Measurements from ENCODE around the gene NR1D1. TPM values are rescaled to one million over a fixed set of nuclear protein-coding genes. Genes with fewer than 3 reads are reported as not detected.
"Not testable (repeated sequence)": the region's sequence is repeated elsewhere in the genome, so short reads cannot be mapped to it uniquely, and the experiment has no call there.

The NR1D1 gene
- total RNA-seq: 6.6 and 6.8 TPM in 2 replicates

DNA sequence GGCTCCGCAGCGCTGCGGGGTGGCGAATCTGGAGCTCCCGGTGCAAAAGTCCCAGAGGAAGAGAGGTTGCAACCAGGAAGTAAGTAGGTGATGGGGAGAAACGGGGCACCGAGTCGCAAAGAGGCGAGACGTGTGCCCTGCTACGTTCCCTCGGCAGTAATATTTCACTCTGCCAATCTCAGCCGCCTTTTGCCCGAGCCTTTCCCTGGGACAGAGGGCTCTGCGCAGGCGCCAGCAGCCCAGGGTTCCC lies at the start of gene NR1D1:
Gene NR1D1 (minus strand): TSS at position 171 of the 250 bp plus-strand sequence. CDS start 495 bp downstream, outside the sequence.
- peaks cover 74% of the 10 kb centered on the region for H3K4me1 Mint-ChIP-seq (ENCODE audit: low read depth)
- intact Hi-C loops (cut with micrococcal nuclease): loop anchor here (10.0 kb wide), 1 partner anchor 184 kb away; the partner anchor contains the start of gene CDC6
- H3K4me3 Mint-ChIP-seq (ENCODE audit: low read depth): peak within 1 kb of the TSS; percentile 87
- no peaks in the 10 kb centered on the region for H3K27me3 Mint-ChIP-seq (ENCODE audit: low read depth)
- no peak for DNase-seq (ENCODE audit: low spot score)
- H3K9me3 Mint-ChIP-seq: no peaks in the 10 kb centered on the region
- peaks cover 35% of the 10 kb centered on the region for H3K36me3 Mint-ChIP-seq (ENCODE audit: low read depth)
- H3K27ac Mint-ChIP-seq: peak within 1 kb of the TSS; percentile 73

DNA sequence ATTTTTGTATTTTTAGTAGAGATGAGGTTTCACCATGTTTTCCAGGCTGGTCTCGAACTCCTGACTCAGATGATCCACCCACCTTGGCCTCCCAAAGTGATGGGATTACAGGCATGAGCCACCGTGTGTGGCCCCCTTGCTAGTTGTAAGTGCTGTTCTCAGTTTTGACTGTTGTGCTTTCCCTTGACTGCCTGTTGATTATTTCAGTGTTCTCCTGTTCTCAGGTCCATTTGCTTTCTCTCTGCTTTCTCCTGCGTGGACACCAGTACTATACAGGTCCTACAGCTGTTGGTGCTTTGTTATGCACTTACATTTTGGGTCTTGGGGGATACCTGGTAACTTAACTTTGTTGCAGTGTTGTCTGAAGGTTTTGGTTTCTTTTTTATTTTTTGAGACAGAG lies 48.1 kb upstream of the NR1D1 start:
- Mint-ChIP-seq H3K9me3 (no peaks in the 10 kb centered on the region), H3K4me1 (ENCODE audit: low read depth) (peaks cover 35% of the 10 kb centered on the region), H3K27me3 (ENCODE audit: low read depth) (no peaks in the 10 kb centered on the region), H3K36me3 (ENCODE audit: low read depth) (peaks cover 66% of the 10 kb centered on the region), H3K4me3 (ENCODE audit: low read depth) (no peak overlapping the region), H3K27ac (peak overlapping the region; percentile 43)
- intact Hi-C loops (cut with micrococcal nuclease): no loop called here
- no peak for DNase-seq (ENCODE audit: low spot score)

DNA sequence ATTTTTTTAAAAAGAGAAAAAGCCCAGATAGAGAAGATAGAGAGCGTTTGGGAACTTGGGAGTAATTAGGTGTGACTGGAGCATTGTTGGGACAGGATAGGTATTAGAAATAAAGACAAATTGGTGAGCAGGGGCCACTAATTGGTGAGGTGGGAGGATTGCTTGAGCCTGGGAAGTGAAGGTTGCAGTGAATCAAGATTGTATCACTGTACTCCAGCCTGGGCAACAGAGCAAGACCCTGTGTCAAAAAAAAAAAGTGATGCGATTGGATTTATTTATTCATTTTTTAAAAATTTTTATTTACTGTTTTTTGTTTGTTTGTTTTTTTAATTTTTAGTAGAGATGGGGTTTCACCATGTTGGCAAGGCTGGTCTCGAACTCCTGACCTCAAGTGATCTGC lies 45.1 kb upstream of the NR1D1 start:
- no peak for DNase-seq (ENCODE audit: low spot score)
- Mint-ChIP-seq H3K27me3 (ENCODE audit: low read depth) (no peaks in the 10 kb centered on the region), H3K27ac (no peak overlapping the region), H3K4me3 (ENCODE audit: low read depth) (no peak overlapping the region), H3K4me1 (ENCODE audit: low read depth) (peaks cover 37% of the 10 kb centered on the region), H3K36me3 (ENCODE audit: low read depth) (peaks cover 73% of the 10 kb centered on the region), H3K9me3 (no peaks in the 10 kb centered on the region)
- intact Hi-C loops (cut with micrococcal nuclease): no loop called here

DNA sequence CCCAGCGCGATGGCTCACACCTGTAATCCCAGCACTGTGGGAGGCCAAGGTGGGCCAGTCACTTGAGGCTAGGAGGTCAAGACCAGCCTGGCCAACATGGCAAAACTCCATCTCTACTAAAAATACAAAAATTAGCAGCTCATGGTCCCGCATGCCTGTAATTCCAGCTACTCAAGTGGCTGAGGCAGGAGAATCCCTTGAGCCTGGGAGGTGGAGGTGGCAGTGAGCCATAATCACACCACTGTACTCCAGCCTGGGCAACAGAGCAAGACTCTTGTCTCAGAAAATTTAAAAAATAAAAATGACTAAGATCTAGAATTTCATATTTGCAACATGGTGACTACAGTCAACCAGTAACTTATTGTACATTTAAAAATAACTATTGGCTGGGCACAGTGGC lies 42.8 kb upstream of the NR1D1 start:
- DNase-seq (ENCODE audit: low spot score); H3K4me3 Mint-ChIP-seq (ENCODE audit: low read depth); H3K9me3 Mint-ChIP-seq; H3K27ac Mint-ChIP-seq; H3K27me3 Mint-ChIP-seq (ENCODE audit: low read depth); intact Hi-C loops (cut with micrococcal nuclease): not testable (repeated sequence)
- Mint-ChIP-seq H3K36me3 (ENCODE audit: low read depth) (peaks cover 56% of the 10 kb centered on the region), H3K4me1 (ENCODE audit: low read depth) (peaks cover 34% of the 10 kb centered on the region)

DNA sequence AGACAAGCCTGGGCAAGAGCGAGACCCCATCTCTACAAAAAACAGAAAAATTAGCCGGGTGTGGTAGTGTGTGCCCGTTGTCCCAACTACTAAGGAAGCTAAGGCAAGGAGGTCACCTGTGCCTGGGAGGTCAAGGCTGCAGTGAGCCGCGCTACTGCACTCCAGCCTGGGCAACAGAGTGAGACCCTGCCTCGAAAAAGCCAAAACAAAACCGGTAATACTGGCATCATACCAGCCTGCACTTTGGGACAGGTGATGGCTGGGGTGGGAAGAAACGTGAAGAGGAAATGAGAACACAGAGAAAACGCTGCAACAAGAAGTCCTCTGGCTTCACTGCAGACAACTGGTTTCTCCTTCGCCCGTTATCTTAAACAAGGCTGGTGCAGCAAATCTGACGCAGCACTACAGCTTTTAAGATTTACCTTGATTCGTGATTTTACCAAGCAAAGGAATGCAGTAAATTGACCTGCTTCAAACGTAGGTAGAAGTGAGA lies 39.2 kb upstream of the NR1D1 start:
- Mint-ChIP-seq H3K9me3 (no peaks in the 10 kb centered on the region), H3K36me3 (ENCODE audit: low read depth) (peaks cover 58% of the 10 kb centered on the region), H3K27ac (peak overlapping the region; percentile 82), H3K4me1 (ENCODE audit: low read depth) (peaks cover 21% of the 10 kb centered on the region), H3K27me3 (ENCODE audit: low read depth) (no peaks in the 10 kb centered on the region), H3K4me3 (ENCODE audit: low read depth) (peak overlapping the region; percentile 89)
- intact Hi-C loops (cut with micrococcal nuclease): loop anchor here (1.0 to 2.0 kb wide), 4 partner anchors 14 to 43 kb away; no protein-coding TSS in a partner anchor
- DNase-seq (ENCODE audit: low spot score): peak; percentile 16

DNA sequence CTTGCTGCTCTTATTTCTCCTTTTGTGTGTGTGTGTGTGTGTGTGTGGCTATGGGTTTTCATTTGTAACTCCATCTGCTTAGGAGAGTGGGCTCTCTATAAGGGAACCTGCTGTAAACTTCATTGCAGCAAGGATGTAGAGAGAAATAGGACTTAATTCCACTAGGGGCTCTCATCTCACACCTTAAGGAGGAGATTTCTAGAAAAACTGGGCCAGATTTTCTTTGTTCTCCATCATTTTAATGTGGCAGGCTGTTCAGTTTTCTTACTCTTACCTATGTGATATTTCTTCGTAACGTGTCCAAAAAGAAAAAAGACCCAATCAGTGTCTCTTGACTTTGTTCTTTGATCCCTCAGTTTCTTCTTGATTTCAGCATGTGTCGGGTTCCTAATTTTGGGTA lies 35.4 kb upstream of the NR1D1 start:
- Mint-ChIP-seq H3K36me3 (ENCODE audit: low read depth) (peaks cover 72% of the 10 kb centered on the region), H3K9me3 (no peaks in the 10 kb centered on the region), H3K27ac (peak overlapping the region; percentile 17), H3K4me1 (ENCODE audit: low read depth) (peaks cover 9% of the 10 kb centered on the region), H3K4me3 (ENCODE audit: low read depth) (no peak overlapping the region), H3K27me3 (ENCODE audit: low read depth) (no peaks in the 10 kb centered on the region)
- no peak for DNase-seq (ENCODE audit: low spot score)
- intact Hi-C loops (cut with micrococcal nuclease): no loop called here

DNA sequence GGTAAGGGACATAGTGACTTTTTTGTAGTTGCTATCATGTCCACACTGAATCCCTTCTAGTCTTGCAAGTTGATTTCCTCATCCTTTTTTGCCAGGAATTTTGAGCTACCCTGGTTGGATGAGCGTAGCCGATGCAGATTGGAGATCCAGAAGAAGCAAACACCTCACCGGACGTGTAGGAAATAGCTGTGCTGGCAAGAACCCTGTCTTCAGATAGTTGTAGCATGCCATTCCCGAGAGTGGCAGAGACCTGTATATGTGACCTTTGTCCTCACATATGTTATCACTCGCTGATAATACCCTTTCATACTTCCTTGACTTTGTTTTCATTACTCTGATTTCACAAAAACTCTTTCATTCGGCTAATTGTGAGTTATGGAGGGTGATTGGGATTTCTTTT lies 33.8 kb upstream of the NR1D1 start:
- Mint-ChIP-seq H3K36me3 (ENCODE audit: low read depth) (peaks cover 82% of the 10 kb centered on the region), H3K4me3 (ENCODE audit: low read depth) (no peak overlapping the region), H3K4me1 (ENCODE audit: low read depth) (peaks cover 5% of the 10 kb centered on the region), H3K9me3 (no peaks in the 10 kb centered on the region), H3K27me3 (ENCODE audit: low read depth) (no peaks in the 10 kb centered on the region), H3K27ac (no peak overlapping the region)
- no peak for DNase-seq (ENCODE audit: low spot score)
- intact Hi-C loops (cut with micrococcal nuclease): no loop called here

DNA sequence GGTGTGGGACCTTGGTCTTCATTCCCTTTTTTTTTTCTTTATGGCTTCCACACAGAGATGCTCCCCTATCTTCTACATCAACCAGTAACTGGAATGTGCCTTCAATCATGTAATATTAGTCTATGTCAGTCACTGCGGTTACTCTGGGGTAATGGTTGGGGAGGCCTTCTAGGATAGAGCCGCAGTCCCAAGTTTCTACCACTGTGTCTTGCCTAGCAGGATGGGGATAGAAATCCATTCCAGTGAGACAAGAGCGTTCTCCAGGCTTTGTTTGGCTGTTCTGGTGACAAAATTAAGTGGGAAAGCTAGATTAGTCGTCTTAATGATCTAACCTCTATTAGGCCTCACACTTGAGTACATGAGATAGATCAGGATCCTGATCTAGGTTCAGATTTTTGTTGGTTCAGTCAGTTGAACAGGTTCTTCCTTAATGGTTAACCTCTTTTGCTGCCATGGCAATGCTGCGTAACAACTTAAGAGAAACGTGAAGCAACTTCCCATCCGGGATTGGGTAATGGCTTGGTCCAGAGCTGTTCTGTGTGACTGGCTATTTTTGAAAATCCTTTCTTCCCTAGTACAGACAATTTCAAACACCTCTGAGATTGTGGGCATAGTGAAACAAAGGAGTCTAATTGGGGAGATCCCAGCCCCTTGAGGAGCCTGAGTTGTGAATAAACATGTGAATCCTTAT lies 30.1 kb upstream of the NR1D1 start:
- Mint-ChIP-seq H3K4me3 (ENCODE audit: low read depth) (no peak overlapping the region), H3K9me3 (no peaks in the 10 kb centered on the region), H3K4me1 (ENCODE audit: low read depth) (peaks cover 14% of the 10 kb centered on the region), H3K27me3 (ENCODE audit: low read depth) (no peaks in the 10 kb centered on the region), H3K36me3 (ENCODE audit: low read depth) (peaks cover 82% of the 10 kb centered on the region), H3K27ac (peak overlapping the region; percentile 18)
- intact Hi-C loops (cut with micrococcal nuclease): no loop called here
- DNase-seq (ENCODE audit: low spot score): no peak

DNA sequence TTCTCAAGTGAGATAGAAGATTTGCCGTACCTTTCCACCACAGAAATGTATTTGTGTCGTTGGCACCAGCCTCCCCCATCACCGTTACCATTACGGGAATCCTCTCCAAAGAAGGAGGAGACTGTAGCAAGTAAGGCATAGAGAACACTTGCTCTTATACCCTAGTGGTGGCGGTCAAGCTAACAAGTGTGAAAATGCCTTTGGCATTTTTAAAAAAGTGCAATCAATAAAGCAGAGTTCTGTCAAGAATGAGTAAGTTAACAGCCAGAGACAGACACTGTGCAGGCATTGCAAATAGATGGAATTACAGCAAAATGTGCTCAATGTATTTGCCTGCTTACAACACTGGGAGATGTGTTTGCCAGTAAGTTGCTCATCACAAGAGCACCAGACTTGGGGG lies 29.1 kb upstream of the NR1D1 start:
- H3K27ac Mint-ChIP-seq: no peak overlapping the region
- H3K36me3 Mint-ChIP-seq (ENCODE audit: low read depth): peaks cover 79% of the 10 kb centered on the region
- intact Hi-C loops (cut with micrococcal nuclease): no loop called here
- H3K4me3 Mint-ChIP-seq (ENCODE audit: low read depth): no peak overlapping the region
- H3K9me3 Mint-ChIP-seq: no peaks in the 10 kb centered on the region
- H3K27me3 Mint-ChIP-seq (ENCODE audit: low read depth): no peaks in the 10 kb centered on the region
- H3K4me1 Mint-ChIP-seq (ENCODE audit: low read depth): peaks cover 18% of the 10 kb centered on the region
- no peak for DNase-seq (ENCODE audit: low spot score)

DNA sequence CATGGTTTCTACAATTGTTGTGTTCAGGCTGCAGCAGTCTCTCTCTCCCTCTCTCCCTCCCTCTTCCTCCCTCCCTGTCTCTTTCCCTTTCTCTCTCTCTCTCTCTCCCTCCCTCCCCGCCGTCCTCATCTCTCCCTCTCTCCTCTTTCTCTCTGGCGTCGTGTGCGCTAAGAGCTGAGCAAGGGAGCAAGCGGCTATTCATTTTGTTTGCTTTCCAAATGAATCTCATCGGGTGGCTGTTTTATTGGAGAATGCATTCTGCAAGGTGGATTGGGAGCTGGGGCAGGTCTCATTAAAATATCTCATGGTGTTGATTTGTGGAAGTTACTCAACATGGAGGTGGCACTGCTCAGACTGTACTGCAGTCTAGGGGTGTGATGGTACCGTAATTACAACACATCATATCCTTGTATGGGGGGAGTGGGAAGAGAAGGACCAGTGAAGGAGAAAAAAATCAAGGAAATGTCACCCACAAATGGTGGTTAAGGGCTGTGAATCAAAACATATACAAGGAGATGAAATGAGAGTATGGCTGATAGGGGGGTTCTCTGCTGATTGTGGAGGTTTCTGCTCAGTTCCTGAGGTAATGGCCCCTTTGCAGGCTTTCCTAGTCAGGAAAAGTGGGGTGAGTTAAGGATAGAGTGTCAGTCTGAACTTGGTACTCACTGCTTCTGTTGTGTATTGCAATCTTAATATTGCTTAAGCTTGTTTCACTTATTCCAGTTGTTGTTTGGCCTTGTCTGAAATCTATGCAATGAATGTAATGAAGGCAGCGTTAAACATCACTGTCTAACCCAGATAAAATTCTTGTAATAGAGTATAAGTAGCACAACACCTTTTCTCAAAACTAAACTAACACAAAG lies 24.1 kb upstream of the NR1D1 start:
- H3K4me1 Mint-ChIP-seq (ENCODE audit: low read depth): peaks cover 32% of the 10 kb centered on the region
- H3K9me3 Mint-ChIP-seq: no peaks in the 10 kb centered on the region
- DNase-seq (ENCODE audit: low spot score): no peak
- peak overlapping the region; percentile 96 for H3K4me3 Mint-ChIP-seq (ENCODE audit: low read depth)
- intact Hi-C loops (cut with micrococcal nuclease): no loop called here
- peak overlapping the region; percentile 29 for H3K27ac Mint-ChIP-seq
- no peaks in the 10 kb centered on the region for H3K27me3 Mint-ChIP-seq (ENCODE audit: low read depth)
- peaks cover 49% of the 10 kb centered on the region for H3K36me3 Mint-ChIP-seq (ENCODE audit: low read depth)

DNA sequence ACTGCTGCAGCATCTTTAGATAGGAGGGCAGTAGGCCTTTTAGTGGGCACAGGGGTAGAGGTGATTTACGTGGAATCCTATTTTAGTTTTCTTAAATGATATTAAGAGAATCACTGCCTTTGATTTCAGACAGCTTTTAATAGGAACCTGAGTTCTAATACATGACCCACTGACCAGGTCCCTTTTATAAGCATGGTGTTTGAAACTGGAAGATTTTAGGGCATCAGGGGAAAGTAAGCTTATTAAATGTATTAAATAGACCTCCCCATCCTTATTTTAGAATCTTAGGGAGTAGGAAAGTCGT lies 23.4 kb upstream of the NR1D1 start:
- intact Hi-C loops (cut with micrococcal nuclease): loop anchor here (1.0 kb wide), 1 partner anchor 17 kb away; the partner anchor contains the start of gene CASC3
- H3K4me1 Mint-ChIP-seq (ENCODE audit: low read depth): peaks cover 32% of the 10 kb centered on the region
- no peak for DNase-seq (ENCODE audit: low spot score)
- H3K36me3 Mint-ChIP-seq (ENCODE audit: low read depth): peaks cover 42% of the 10 kb centered on the region
- H3K4me3 Mint-ChIP-seq (ENCODE audit: low read depth): peak overlapping the region; percentile 96
- no peaks in the 10 kb centered on the region for H3K27me3 Mint-ChIP-seq (ENCODE audit: low read depth)
- H3K27ac Mint-ChIP-seq: peak overlapping the region; percentile 59
- no peaks in the 10 kb centered on the region for H3K9me3 Mint-ChIP-seq

DNA sequence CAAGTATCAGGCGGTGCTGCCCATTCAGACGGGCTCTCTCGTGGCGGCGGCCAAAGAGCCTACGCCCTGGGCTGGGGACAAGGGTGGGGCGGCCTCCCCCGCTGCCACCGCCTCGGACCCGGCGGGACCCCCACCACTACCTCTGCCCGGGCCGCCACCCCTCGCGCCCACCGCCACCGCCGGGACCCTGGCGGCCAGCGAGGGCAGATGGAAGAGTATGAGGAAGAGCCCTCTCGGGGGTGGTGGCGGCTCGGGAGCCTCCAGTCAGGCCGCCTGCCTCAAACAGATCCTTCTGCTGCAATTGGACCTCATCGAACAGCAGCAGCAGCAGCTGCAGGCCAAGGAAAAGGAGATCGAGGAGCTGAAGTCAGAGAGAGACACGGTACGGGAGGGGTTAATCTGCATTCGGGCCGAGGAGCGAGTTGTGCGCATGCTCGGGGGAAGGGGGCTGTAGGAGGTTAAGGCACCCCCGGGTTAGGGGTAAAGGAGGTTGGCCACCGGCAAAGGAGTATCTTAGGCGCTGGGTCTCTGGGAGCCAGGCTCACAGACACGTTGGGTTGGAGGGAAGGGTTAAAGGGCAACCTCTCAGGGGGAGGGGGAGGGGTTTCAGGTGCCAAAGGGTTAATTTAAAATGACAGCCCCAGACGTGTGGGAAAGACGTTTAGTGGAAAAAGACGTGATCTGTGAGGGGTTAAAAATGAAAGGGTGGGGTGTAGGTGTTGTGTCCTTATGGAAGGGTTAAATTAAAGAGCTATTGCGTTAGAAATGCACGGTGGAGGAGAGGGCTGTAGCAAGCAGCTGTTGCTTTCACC lies 22.8 kb upstream of the NR1D1 start:
- peak; percentile 61 for DNase-seq (ENCODE audit: low spot score)
- Mint-ChIP-seq H3K4me1 (ENCODE audit: low read depth) (peaks cover 32% of the 10 kb centered on the region), H3K4me3 (ENCODE audit: low read depth) (peak overlapping the region; percentile 96), H3K27ac (peak overlapping the region; percentile 59), H3K9me3 (no peaks in the 10 kb centered on the region), H3K36me3 (ENCODE audit: low read depth) (peaks cover 45% of the 10 kb centered on the region), H3K27me3 (ENCODE audit: low read depth) (no peaks in the 10 kb centered on the region)
- intact Hi-C loops (cut with micrococcal nuclease): loop anchor here (1.0 kb wide), 1 partner anchor 17 kb away; the partner anchor contains the start of gene CASC3
